T-helper 17 cell (primary cell): ENCODE data around the gene RCAN2. TPM values are rescaled to one million over a fixed set of nuclear protein-coding genes. Genes with fewer than 3 reads are reported as not detected.

Source experiments
- ATAC-seq: fragments of 150-1000 bp; cut with Tn5 transposase; 2 replicates; pipeline ENCODE4 v1.10.0; 2021; ENCODE audit warnings: mild to moderate bottlenecking, moderate library complexity
- DNase-seq, 3 donors: peaks; one replicate each; pipeline versions ENCODE4 v3.0.0 to v3.0.0-alpha.2; 2020 to 2021
- H3K9me3 ChIP-seq: one replicate; pipeline ENCODE4 v1.7.0; 2013; ENCODE audit warnings: low read length, mild to moderate bottlenecking; ENCODE audit not compliant: control insufficient read depth, poor library complexity, severe bottlenecking
- H3K27ac Mint-ChIP-seq: one replicate; pipeline ENCODE4 v1.8.0; 2022; ENCODE audit warnings: mild to moderate bottlenecking, moderate library complexity, mixed read lengths
- H3K27me3 Mint-ChIP-seq: one replicate; pipeline ENCODE4 v1.8.0; 2022; ENCODE audit warnings: mixed read lengths
- H3K36me3 Mint-ChIP-seq: one replicate; pipeline ENCODE4 v1.8.0; 2022; ENCODE audit warnings: low read depth, mixed read lengths
- H3K4me1 Mint-ChIP-seq: one replicate; pipeline ENCODE4 v1.8.0; 2022; ENCODE audit warnings: mild to moderate bottlenecking, mixed read lengths
- H3K4me3 Mint-ChIP-seq: one replicate; pipeline ENCODE4 v1.8.0; 2022; ENCODE audit warnings: mild to moderate bottlenecking, moderate library complexity, mixed read lengths
- total RNA-seq, 4 donors: library from RNA in 2 of 4; stranded (reverse) in 2 of 4; gene quantifications; one replicate each; pipeline ENCODE4 v1.2.3 and lab custom pipeline; 2022 to 2026

RCAN2 gene
- total RNA-seq, 2 donors from 2014 or later, result not detected

- no peaks in the 10 kb centered on the region for H3K9me3 ChIP-seq
- Mint-ChIP-seq H3K27me3 (peaks cover 20% of the 10 kb centered on the region), H3K4me1 (no peaks in the 10 kb centered on the region), H3K36me3 (no peaks in the 10 kb centered on the region), H3K27ac (no peak overlapping the region), H3K4me3 (no peak overlapping the region)
- ATAC-seq (no peak), DNase-seq (no peak)
These were observed 46.3 kb downstream of the RCAN2 start for GRCh38 chr6:46444772-46445454.

GRCh38 chr6:46443623-46444022 lies 47.6 kb downstream of the RCAN2 start:
- Mint-ChIP-seq H3K4me3 (no peak overlapping the region), H3K27ac (no peak overlapping the region), H3K36me3 (no peaks in the 10 kb centered on the region), H3K27me3 (peaks cover 20% of the 10 kb centered on the region), H3K4me1 (no peaks in the 10 kb centered on the region)
- no peak for ATAC-seq
- H3K9me3 ChIP-seq, result no peaks in the 10 kb centered on the region
- no peak for DNase-seq

GRCh38 chr6:46440641-46441040 lies 50.6 kb downstream of the RCAN2 start:
- Mint-ChIP-seq H3K27me3 (peaks cover 30% of the 10 kb centered on the region), H3K4me1 (no peaks in the 10 kb centered on the region), H3K27ac (no peak overlapping the region), H3K36me3 (no peaks in the 10 kb centered on the region), H3K4me3 (no peak overlapping the region)
- H3K9me3 ChIP-seq, result no peaks in the 10 kb centered on the region
- no peak for DNase-seq
- no peak for ATAC-seq

- Mint-ChIP-seq H3K27ac (no peak overlapping the region), H3K36me3 (no peaks in the 10 kb centered on the region), H3K27me3 (peaks cover 34% of the 10 kb centered on the region), H3K4me3 (no peak overlapping the region), H3K4me1 (no peaks in the 10 kb centered on the region)
- H3K9me3 ChIP-seq, result no peaks in the 10 kb centered on the region
- DNase-seq (no peak), ATAC-seq (no peak)
These were observed 51.1 kb downstream of the RCAN2 start for GRCh38 chr6:46440141-46440540.

- ATAC-seq (no peak), DNase-seq (no peak)
- Mint-ChIP-seq H3K27me3 (peaks cover 22% of the 10 kb centered on the region), H3K4me3 (no peak overlapping the region), H3K27ac (no peak overlapping the region), H3K4me1 (no peaks in the 10 kb centered on the region), H3K36me3 (no peaks in the 10 kb centered on the region)
- H3K9me3 ChIP-seq, result no peaks in the 10 kb centered on the region
These were observed 53.0 kb downstream of the RCAN2 start for GRCh38 chr6:46438245-46438644.

- H3K36me3 Mint-ChIP-seq, result no peaks in the 10 kb centered on the region
These were observed 53.5 kb downstream of the RCAN2 start for GRCh38 chr6:46437671-46438221.

GRCh38 chr6:46422619-46423018 lies 68.6 kb downstream of the RCAN2 start:
- Mint-ChIP-seq H3K4me3 (no peak overlapping the region), H3K27me3 (peaks cover 39% of the 10 kb centered on the region), H3K27ac (no peak overlapping the region), H3K36me3 (no peaks in the 10 kb centered on the region), H3K4me1 (peaks cover 2% of the 10 kb centered on the region)
- ATAC-seq (no peak), DNase-seq (no peak)
- no peaks in the 10 kb centered on the region for H3K9me3 ChIP-seq

More at GRCh38 chr6:46437671-46438221, 53.5 kb downstream of the RCAN2 start:
- no peak overlapping the region for H3K27ac Mint-ChIP-seq
- no peak for ATAC-seq
- no peak overlapping the region for H3K4me3 Mint-ChIP-seq
- H3K9me3 ChIP-seq, result no peaks in the 10 kb centered on the region
- H3K27me3 Mint-ChIP-seq, result peaks cover 22% of the 10 kb centered on the region
- no peak for DNase-seq
- no peaks in the 10 kb centered on the region for H3K4me1 Mint-ChIP-seq

GRCh38 chr6:46421939-46422338 lies 69.3 kb downstream of the RCAN2 start:
- H3K9me3 ChIP-seq, result no peaks in the 10 kb centered on the region
- Mint-ChIP-seq H3K27ac (no peak overlapping the region), H3K27me3 (peaks cover 42% of the 10 kb centered on the region), H3K36me3 (no peaks in the 10 kb centered on the region), H3K4me3 (no peak overlapping the region), H3K4me1 (peaks cover 2% of the 10 kb centered on the region)
- DNase-seq, result no peak
- ATAC-seq, result no peak

GRCh38 chr6:46420921-46421638 lies 70.2 kb downstream of the RCAN2 start:
- Mint-ChIP-seq H3K27me3 (peaks cover 37% of the 10 kb centered on the region), H3K4me3 (no peak overlapping the region), H3K4me1 (peaks cover 4% of the 10 kb centered on the region), H3K27ac (no peak overlapping the region), H3K36me3 (no peaks in the 10 kb centered on the region)
- ATAC-seq (no peak), DNase-seq (no peak)
- no peaks in the 10 kb centered on the region for H3K9me3 ChIP-seq

GRCh38 chr6:46419576-46420002 lies 71.7 kb downstream of the RCAN2 start:
- Mint-ChIP-seq H3K27ac (no peak overlapping the region), H3K36me3 (no peaks in the 10 kb centered on the region), H3K27me3 (peaks cover 46% of the 10 kb centered on the region), H3K4me3 (no peak overlapping the region), H3K4me1 (peaks cover 4% of the 10 kb centered on the region)
- no peaks in the 10 kb centered on the region for H3K9me3 ChIP-seq
- no peak for ATAC-seq
- DNase-seq, result no peak

- no peak for ATAC-seq
- no peak overlapping the region for H3K4me3 Mint-ChIP-seq
These were observed 76.9 kb downstream of the RCAN2 start for GRCh38 chr6:46414398-46414797.

GRCh38 chr6:46412662-46413061 lies 78.6 kb downstream of the RCAN2 start:
- H3K36me3 Mint-ChIP-seq, result no peaks in the 10 kb centered on the region
- no peaks in the 10 kb centered on the region for H3K9me3 ChIP-seq
- DNase-seq (no peak), ATAC-seq (no peak)
- H3K4me3 Mint-ChIP-seq, result no peak overlapping the region
- peaks cover 16% of the 10 kb centered on the region for H3K27me3 Mint-ChIP-seq
- H3K4me1 Mint-ChIP-seq, result peaks cover 2% of the 10 kb centered on the region
- no peak overlapping the region for H3K27ac Mint-ChIP-seq

More at GRCh38 chr6:46414398-46414797, 76.9 kb downstream of the RCAN2 start:
- Mint-ChIP-seq H3K36me3 (no peaks in the 10 kb centered on the region), H3K4me1 (peaks cover 2% of the 10 kb centered on the region), H3K27ac (no peak overlapping the region), H3K27me3 (peaks cover 16% of the 10 kb centered on the region)
- no peak for DNase-seq
- no peaks in the 10 kb centered on the region for H3K9me3 ChIP-seq

- Mint-ChIP-seq H3K36me3 (no peaks in the 10 kb centered on the region), H3K27me3 (peaks cover 12% of the 10 kb centered on the region), H3K27ac (no peak overlapping the region), H3K4me3 (no peak overlapping the region), H3K4me1 (peaks cover 4% of the 10 kb centered on the region)
- no peak for ATAC-seq
- no peak for DNase-seq
- H3K9me3 ChIP-seq, result no peaks in the 10 kb centered on the region
These were observed 79.6 kb downstream of the RCAN2 start for GRCh38 chr6:46411456-46412197.
